Brain microvascular endothelial cell (primary cell): Measurements from ENCODE around the gene FAT1.

Experiments
- DNase-seq: peaks from one replicate; pipeline ENCODE4 v3.0.0-alpha.2; 2020
- H3K27ac ChIP-seq: fragments of 250-450 bp; sonication (Bioruptor Pico); 2 replicates; pipeline ENCODE4 v1.5.1; 2020; ENCODE audit warnings: mild to moderate bottlenecking, moderate library complexity
- H3K27me3 ChIP-seq: fragments of 250-450 bp; sonication (Bioruptor Pico); replicated peaks from 2 replicates; pipeline ENCODE4 v1.5.1; 2020; ENCODE audit warnings: mild to moderate bottlenecking
- H3K36me3 ChIP-seq: fragments of 250-450 bp; sonication (Bioruptor Pico); replicated peaks from 2 replicates; pipeline ENCODE4 v1.5.1; 2020; ENCODE audit warnings: mild to moderate bottlenecking
- H3K4me3 ChIP-seq: 2 replicates; pipeline ENCODE4 v1.5.1; 2011; ENCODE audit warnings: low read depth, mild to moderate bottlenecking, control low read depth, low read length, moderate library complexity
- CTCF ChIP-seq: IDR thresholded peaks from 2 replicates; pipeline ENCODE4 v1.5.1; 2011; ENCODE audit warnings: low read depth, mild to moderate bottlenecking, moderate library complexity, low read length, control low read depth, inconsistent platforms; ENCODE audit errors: missing control alignments
- in situ Hi-C: cut with HindIII; loops from 2 replicates; pipeline ENCODE4 v1.10.0; 2017; ENCODE audit warnings: low sequenced_read_pairs, low pct_ligation_motif_present

Gene FAT1

GRCh38 chr4:186724864-186725468 lies 1.3 kb upstream of the FAT1 start:
- peak overlapping the region; percentile 96 for H3K27ac ChIP-seq
- DNase-seq, result peak; percentile 36
- in situ Hi-C loops, result loop anchor here (25.0 kb wide), 1 partner anchor 212 kb away; no protein-coding TSS in a partner anchor
- H3K4me3 ChIP-seq, result peak overlapping the region; percentile 70
- no peak for TF ChIP-seq CTCF
- H3K36me3 ChIP-seq, result peaks cover 3% of the 10 kb centered on the region
- H3K27me3 ChIP-seq, result no peaks in the 10 kb centered on the region

- Histone ChIP-seq H3K27me3 (no peaks in the 10 kb centered on the region), H3K27ac (peak overlapping the region; percentile 96), H3K36me3 (peaks cover 3% of the 10 kb centered on the region), H3K4me3 (peak overlapping the region; percentile 70)
- no peak for TF ChIP-seq CTCF
- in situ Hi-C loops, result no loop called here
- peak; percentile 27 for DNase-seq
These were observed 605 bp upstream of the FAT1 start for GRCh38 chr4:186724058-186724863.

- H3K27me3 ChIP-seq, result no peaks in the 10 kb centered on the region
- H3K4me3 ChIP-seq, result peak overlapping the region; percentile 70
- no peak for TF ChIP-seq CTCF
- H3K36me3 ChIP-seq, result peaks cover 3% of the 10 kb centered on the region
- H3K27ac ChIP-seq, result peak overlapping the region; percentile 96
- DNase-seq, result no peak
- in situ Hi-C loops, result no loop called here
These were observed 812 bp downstream of the FAT1 start for GRCh38 chr4:186722796-186723291.

GRCh38 chr4:186719925-186720694 lies 3.5 kb downstream of the FAT1 start:
- H3K4me3 ChIP-seq, result no peak overlapping the region
- in situ Hi-C loops, result no loop called here
- peak; percentile 46 for DNase-seq
- H3K27ac ChIP-seq, result no peak overlapping the region
- peak; percentile 54 for TF ChIP-seq CTCF
- H3K36me3 ChIP-seq, result no peaks in the 10 kb centered on the region
- no peaks in the 10 kb centered on the region for H3K27me3 ChIP-seq

GRCh38 chr4:186717556-186717955 lies 6.1 kb downstream of the FAT1 start:
- no peak overlapping the region for H3K27ac ChIP-seq
- no peak for DNase-seq
- no peaks in the 10 kb centered on the region for H3K27me3 ChIP-seq
- TF ChIP-seq CTCF, result no peak
- H3K36me3 ChIP-seq, result no peaks in the 10 kb centered on the region
- in situ Hi-C loops, result no loop called here
- H3K4me3 ChIP-seq, result no peak overlapping the region
